ENCODE measurements around the gene LTB4R.

LTB4R gene

GRCh38 chr14:24267516-24267915, 43.8 kb upstream of the LTB4R start:
- TF ChIP-seq ZNF70 (CRISPR knock-in tag; IDR thresholded peaks at IDR 0.05) (no peak), POU6F1 (CRISPR knock-in tag; IDR thresholded peaks at IDR 0.05; ENCODE audit: borderline replicate concordance, low read depth) (no peak), ARNTL (CRISPR knock-in tag; IDR thresholded peaks at IDR 0.05; ENCODE audit: borderline replicate concordance, low read depth) (no peak), GLIS3 (CRISPR knock-in tag; IDR thresholded peaks at IDR 0.05) (no peak), CSRNP3 (CRISPR knock-in tag; IDR thresholded peaks at IDR 0.05) (no peak), ZNF565 (CRISPR knock-in tag; conservative IDR thresholded peaks at IDR 0.05; ENCODE audit: low read depth) (no peak), ZFP30 (CRISPR knock-in tag; IDR thresholded peaks at IDR 0.05) (no peak)
- no peak for ATAC-seq

GRCh38 chr14:24268225-24268624, 43.1 kb upstream of the LTB4R start:
- TF ChIP-seq RARB (CRISPR knock-in tag; IDR thresholded peaks at IDR 0.05), result no peak
- ATAC-seq, result no peak

GRCh38 chr14:24269368-24269767, 41.9 kb upstream of the LTB4R start:
- TF ChIP-seq GLIS3 (CRISPR knock-in tag; IDR thresholded peaks at IDR 0.05), result no peak
- TF ChIP-seq CSDC2 (CRISPR knock-in tag; IDR thresholded peaks at IDR 0.05), result no peak
- TF ChIP-seq TSHZ2 (CRISPR knock-in tag; IDR thresholded peaks at IDR 0.05), result no peak
- no peak for TF ChIP-seq ISL1 (CRISPR knock-in tag; IDR thresholded peaks at IDR 0.05)
- ATAC-seq, result no peak

GRCh38 chr14:24269910-24270536, 41.3 kb upstream of the LTB4R start:
- TF ChIP-seq TOX (CRISPR knock-in tag; IDR thresholded peaks at IDR 0.05; ENCODE audit: borderline replicate concordance) (no peak), TSHZ2 (CRISPR knock-in tag; IDR thresholded peaks at IDR 0.05) (no peak), CSDC2 (CRISPR knock-in tag; IDR thresholded peaks at IDR 0.05) (no peak), SNAI2 (CRISPR knock-in tag; IDR thresholded peaks at IDR 0.05) (no peak), RARB (CRISPR knock-in tag; IDR thresholded peaks at IDR 0.05) (no peak), POU6F1 (CRISPR knock-in tag; IDR thresholded peaks at IDR 0.05; ENCODE audit: borderline replicate concordance, low read depth) (no peak), ZC3H10 (CRISPR knock-in tag; IDR thresholded peaks at IDR 0.05) (no peak), ESRRG (CRISPR knock-in tag; IDR thresholded peaks at IDR 0.05) (no peak), ZNF70 (CRISPR knock-in tag; IDR thresholded peaks at IDR 0.05) (no peak), GLIS3 (CRISPR knock-in tag; IDR thresholded peaks at IDR 0.05) (no peak)
- no peak for ATAC-seq

Data from SK-N-SH treated with all-trans-retinoic acid at 6 μM for 48 hours (cell line).